Left ventricle myocardium superior (tissue), 1 donor: ENCODE data around the gene CACNA1I. TPM values are rescaled to one million over a fixed set of nuclear protein-coding genes. Genes with fewer than 3 reads are reported as not detected.

Experiments used
- ATAC-seq: fragments of 200-7000 bp; cut with Tn5 transposase; one replicate; pipeline ENCODE4 v1.9.1; 2020; ENCODE audit warnings: mild to moderate bottlenecking, moderate library complexity
- DNase-seq: peaks from one replicate; pipeline ENCODE4 v3.0.0-alpha.2; 2020
- intact Hi-C: fragments of 100-400 bp; cut with micrococcal nuclease; formaldehyde crosslinking; loops from one replicate; pipeline ENCODE4 v1.11.0; 2022
- total RNA-seq: library from RNA; stranded (reverse); fragmentation: NEBNext Ultra II Directional; extraction: Animal tissue kit (Norgen Biotek cat#: 25700); gene quantifications from one replicate; pipeline ENCODE4 v1.2.1, GENCODE V29; 2021
- donor health status: DM: no; HTN: yes; CAD: no; lungs with severe emphysema.

CACNA1I gene
- total RNA-seq, 1 donor from 2014 or later: not detected

DNA sequence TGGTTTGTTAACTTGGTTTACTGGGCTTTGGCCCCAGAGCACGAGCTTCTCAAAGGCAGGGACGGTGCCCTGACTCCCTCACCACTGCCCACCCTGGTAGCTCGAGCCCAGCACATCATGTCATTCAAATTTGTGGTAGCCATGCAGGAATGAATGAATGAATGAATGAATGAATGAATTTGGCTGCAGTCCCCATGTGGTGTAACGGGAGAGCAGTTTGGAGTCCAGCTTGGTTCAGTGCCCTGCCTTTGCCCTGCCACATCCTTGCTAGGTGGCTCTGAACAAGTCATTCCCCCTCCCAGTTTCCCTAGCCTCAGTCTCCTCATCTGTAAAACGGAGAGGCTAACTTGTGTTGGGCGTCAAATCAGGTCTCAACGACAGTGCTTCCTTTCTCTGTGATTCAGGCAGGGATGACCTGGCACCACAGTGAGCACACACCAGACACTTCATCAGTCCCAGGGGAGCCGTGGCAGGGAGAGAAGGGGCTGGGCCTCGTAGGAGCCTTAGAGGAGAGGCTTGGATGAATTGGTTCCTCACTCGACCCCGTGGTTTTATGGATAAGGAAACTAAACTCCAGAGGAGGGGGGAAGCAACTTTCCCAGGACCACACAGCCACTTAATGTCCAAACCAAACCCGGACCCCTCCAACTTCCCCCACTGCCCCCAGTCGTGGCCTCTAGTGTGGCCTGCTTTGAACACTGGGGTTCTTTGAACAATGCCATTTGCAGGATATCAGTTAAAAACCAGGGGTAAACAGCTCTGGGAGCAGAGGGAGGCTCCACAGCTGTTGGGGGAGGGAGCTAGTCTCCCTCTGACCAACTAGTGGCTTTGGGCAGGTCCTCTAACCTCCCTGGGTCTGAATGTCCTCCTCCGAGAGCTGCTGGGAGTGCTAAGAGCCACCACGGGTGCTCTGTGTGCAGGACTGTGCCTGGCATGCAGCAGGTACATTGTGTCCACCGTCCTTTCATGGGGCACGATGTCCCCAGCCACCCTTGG is 86.2 kb downstream of the CACNA1I start:
- intact Hi-C loops: no loop called here
- ATAC-seq: no peak
- DNase-seq: no peak

DNA sequence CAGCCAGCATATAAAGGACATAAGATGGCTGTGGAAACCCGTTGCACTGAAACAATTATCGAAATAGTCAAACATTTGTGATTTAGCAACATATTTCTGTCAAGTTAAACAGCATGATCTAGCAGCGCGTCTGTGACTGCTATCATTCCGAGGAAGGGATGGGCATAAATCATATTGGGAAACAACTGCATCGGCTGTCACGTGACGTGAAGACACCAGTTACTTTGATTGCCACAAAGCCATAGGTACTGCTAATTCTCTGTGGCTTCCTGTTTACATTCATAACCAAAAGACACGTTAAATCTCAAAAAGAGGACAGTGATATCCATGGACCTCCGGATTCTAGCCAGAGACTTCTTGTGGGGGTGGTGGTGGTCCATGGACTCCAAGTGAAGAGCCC is 87.8 kb downstream of the CACNA1I start:
- intact Hi-C loops: no loop called here
- DNase-seq (no peak), ATAC-seq (no peak)

DNA sequence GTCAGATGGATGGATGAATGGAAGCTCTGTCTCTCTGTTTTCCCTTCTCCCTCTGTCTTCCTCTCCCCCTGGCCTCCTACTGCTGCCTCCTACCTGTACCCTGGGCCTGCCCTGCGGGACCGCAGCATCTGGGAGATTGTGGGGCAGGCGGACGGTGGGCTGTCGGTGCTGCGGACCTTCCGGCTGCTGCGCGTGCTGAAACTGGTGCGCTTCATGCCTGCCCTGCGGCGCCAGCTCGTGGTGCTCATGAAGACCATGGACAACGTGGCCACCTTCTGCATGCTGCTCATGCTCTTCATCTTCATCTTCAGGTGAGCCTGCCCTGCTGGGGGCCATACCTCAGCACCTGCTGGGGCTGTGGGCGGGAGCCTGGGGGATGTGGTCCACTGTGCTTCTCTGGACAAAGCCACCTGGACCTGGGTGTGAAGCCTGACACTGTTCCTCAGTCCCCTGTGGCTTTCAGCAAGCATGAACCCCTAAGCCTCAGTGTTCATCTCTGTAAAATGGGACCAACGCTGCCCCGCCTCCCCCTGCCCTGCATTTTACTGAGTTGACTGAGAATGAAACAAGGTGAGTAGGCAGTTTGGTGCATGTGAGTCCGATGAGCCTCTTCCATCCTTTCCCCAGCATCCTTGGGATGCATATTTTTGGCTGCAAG is 88.4 kb downstream of the CACNA1I start:
- no peak for ATAC-seq
- intact Hi-C loops: no loop called here
- no peak for DNase-seq

DNA sequence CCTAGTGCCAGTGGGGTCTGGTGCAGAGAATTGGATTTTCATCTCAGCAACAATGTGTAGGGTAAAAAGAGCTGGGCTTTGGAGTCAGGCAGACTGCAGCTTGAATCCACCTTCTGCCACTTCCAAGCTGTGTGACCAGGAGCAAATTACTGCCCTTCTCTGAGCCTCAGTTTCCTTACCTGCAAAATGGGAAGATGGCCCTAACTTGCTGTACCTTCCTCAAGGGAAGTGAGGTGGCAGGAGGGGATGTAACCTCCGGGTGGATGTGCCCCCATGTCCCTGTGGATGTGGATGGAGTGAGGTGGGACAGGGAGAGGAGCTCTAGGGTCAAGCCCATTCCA is 90.9 kb downstream of the CACNA1I start:
- DNase-seq (no peak), ATAC-seq (no peak)
- intact Hi-C loops: no loop called here

DNA sequence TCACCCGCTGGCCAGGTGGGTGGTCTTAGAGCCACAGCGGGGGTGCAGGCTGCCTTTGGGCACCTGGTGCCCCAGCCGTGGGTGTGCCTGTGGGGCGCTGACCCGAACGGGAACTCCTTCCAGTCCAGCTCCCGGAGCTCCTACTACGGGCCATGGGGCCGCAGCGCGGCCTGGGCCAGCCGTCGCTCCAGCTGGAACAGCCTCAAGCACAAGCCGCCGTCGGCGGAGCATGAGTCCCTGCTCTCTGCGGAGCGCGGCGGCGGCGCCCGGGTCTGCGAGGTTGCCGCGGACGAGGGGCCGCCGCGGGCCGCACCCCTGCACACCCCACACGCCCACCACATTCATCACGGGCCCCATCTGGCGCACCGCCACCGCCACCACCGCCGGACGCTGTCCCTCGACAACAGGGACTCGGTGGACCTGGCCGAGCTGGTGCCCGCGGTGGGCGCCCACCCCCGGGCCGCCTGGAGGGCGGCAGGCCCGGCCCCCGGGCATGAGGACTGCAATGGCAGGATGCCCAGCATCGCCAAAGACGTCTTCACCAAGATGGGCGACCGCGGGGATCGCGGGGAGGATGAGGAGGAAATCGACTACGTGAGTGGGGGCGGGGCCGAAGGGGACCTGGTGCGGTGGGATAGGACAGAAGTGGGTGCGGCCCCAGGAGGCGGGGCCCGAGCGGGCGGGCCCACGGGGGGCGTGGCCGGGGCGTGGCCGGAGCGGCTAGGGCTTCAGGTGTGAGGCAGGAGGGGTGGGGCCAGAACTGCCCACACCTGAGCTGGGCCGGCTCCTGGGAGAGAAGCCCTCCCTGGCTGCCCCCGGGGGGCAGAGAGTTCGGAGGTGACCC is 91.5 kb downstream of the CACNA1I start:
- no peak for ATAC-seq
- intact Hi-C loops: no loop called here
- no peak for DNase-seq

DNA sequence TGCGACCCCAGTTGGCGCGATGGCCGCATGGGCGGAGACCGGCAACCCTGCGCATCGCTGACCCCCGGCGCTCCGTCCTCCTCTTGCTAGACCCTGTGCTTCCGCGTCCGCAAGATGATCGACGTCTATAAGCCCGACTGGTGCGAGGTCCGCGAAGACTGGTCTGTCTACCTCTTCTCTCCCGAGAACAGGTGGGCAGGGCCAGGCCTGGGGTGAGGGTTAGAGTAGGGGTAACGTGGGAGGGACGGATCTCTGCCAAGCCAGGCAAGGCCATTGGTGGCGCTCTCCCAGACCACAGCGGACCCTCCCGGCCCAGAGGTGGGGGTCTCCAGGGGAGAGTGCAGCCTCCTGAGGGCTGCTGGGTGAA is 92.1 kb downstream of the CACNA1I start:
- DNase-seq (no peak), ATAC-seq (no peak)
- intact Hi-C loops: no loop called here

DNA sequence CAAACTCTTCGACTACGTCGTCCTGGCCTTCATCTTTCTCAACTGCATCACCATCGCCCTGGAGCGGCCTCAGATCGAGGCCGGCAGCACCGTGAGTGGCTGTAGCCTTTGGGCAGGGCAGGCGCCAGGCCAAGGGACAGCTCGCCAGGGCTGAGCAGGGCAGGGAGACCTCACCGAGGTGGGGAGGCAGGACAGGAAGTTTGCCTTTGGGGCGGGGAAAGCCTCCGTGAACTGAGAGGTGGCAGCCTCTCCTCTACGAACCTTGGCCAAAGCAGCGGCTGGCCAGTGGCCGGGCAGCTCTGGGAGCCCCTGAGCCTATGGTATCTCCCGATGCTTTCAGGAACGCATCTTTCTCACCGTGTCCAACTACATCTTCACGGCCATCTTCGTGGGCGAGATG is 93.2 kb downstream of the CACNA1I start:
- intact Hi-C loops: no loop called here
- no peak for DNase-seq
- ATAC-seq: no peak

DNA sequence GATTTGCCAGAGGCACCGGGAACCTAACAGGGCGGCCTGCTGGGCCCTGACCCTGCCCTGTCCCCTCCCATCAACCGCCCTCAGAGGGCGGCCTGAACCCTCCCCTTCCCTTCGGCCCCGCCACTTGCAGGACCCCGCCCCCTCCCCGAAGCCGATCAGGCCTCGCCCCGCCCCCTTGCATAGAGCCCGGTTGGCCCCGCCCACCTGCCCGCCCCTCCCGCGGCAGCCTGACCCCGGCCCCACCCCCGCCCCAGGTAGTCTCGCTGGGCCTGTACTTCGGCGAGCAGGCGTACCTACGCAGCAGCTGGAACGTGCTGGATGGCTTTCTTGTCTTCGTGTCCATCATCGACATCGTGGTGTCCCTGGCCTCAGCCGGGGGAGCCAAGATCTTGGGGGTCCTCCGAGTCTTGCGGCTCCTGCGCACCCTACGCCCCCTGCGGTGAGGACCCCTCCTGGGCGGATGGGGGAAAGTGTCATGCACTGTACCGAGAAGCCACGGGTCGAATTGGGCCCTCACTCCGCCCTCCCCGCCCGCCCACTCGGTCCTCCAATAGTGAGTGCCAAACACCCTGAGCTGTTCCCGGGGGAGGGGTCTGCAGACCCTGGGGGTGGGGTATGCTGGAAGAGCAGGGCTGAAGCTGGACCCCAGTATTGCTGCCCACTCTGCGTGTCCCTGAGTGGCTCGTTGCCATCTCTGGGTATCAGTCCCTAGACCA is 94.1 kb downstream of the CACNA1I start:
- no peak for ATAC-seq
- intact Hi-C loops: no loop called here
- no peak for DNase-seq

DNA sequence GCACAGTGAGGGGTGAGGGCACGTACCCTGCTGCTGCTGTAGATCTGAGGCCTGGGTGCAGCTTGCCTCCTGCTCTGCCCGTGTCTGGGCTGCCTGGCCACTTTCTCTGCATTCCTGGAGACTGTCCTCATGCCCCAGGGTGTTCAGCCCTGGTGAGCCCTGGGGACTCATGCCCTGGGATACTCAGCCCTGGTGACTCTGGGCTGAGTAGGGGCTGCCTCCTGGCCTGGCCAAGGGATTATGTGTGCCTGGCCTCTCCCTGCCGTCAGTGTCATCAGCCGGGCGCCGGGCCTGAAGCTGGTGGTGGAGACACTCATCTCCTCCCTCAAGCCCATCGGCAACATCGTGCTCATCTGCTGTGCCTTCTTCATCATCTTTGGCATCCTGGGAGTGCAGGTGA is 94.7 kb downstream of the CACNA1I start:
- intact Hi-C loops: no loop called here
- no peak for DNase-seq
- ATAC-seq: no peak

DNA sequence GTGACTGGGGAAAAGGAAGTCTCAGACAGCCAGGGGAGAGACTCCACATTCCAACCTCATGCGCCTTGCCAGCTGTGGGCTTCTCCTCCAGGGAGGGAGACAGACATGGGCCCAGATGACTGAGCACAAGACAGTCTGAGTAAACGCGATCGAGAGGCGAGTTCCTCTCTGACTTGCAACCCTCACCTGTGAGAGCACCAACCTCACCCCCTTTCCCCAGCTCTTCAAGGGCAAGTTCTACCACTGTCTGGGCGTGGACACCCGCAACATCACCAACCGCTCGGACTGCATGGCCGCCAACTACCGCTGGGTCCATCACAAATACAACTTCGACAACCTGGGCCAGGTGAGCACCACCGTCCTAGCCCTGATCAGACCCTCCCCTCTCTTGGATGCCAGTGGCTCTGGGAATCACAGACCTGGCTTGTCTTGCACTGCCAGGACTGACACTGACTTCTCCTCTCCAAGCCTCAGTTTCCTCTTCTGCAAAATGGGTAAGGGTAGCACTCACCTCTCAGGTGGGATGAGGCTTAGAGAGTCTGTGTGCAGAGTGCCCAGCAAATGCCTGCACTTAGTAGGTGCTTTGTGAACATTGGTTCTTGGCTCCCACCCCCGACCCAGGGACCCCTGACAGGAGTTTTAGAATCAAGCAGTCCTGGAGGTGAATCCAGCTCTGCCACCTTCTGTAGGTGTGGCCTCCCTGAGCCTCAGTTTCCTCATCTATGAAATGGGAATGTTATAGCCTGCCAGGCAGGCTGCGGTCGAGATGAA is 95.3 kb downstream of the CACNA1I start:
- intact Hi-C loops: no loop called here
- DNase-seq (no peak), ATAC-seq (no peak)

DNA sequence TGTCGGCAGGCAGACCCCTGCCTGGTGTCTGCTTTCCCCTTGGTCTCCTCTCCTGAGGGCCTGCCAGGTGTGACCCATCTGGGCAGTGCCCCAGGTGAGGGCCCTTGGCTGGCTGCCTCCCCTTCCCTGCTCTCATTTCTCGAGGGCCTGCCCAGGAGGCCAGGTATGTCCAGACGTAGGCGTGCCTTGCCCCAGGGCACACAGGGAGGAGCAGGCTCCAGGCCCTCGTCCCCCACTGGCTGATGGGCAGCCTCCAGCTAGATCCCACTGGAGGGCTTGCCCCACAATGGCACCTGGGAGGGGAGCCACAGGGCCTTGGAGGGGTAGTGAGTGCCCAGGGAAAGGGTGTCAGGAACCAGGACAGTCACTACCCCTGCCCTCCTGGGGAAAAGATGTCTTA is 95.9 kb downstream of the CACNA1I start:
- ATAC-seq (no peak), DNase-seq (no peak)
- intact Hi-C loops: no loop called here

DNA sequence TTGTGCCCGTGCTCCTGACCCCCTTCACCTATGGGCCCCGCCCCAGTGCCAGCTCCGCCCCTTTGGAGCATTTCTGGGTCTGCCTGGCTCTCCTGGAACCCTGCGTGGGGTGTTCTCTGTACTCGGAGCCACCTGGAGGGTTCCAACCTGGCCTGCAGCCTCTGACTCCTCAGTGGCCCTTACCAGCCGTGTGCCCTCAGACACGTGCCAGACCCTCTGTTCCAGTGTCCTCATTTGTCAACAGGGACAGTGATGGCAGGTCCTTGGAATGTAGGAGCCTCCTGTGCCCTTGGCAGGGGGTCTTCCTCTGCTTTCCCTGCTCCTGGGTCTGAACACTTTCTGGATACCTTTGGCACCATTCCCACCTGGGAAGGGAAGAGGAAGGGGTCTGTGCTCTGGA is 96.4 kb downstream of the CACNA1I start:
- no peak for DNase-seq
- intact Hi-C loops: no loop called here
- no peak for ATAC-seq

DNA sequence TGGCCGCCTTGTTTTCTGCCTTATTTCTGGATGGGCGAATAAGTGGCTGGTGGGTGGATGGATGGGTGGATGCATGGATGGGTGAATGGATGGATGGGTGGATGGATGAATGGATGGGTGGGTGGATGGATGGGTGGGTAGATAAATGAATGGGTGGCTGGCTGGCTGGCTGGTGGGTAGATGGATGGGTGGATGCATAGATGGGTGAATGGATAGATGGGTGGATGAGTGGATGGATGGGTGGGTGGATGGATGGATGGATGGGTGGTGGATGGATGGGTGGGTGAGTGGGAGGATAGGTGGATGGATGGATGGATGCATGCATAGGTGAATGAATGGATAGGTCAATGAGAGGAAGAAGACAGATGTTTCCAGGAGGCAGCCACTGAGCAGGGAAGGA is 98.9 kb downstream of the CACNA1I start:
- no peak for ATAC-seq
- intact Hi-C loops: no loop called here
- DNase-seq: no peak

DNA sequence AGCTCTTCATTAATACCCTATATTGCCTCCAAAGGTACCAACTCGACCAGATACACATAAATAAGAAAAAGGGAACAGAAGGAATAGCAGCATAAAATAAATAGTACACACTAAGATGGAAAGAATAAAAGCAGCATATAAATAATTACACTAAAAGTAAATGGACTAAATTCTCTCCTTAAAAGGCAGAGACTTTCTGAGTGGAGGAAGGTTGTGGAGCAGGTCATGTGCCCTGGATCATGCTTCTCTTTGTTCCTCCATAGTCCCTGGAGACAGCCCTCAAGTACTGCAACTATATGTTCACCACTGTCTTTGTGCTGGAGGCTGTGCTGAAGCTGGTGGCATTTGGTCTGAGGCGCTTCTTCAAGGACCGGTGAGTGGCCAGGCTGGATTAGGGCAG is 101.4 kb downstream of the CACNA1I start:
- DNase-seq: no peak
- ATAC-seq: no peak
- intact Hi-C loops: no loop called here

DNA sequence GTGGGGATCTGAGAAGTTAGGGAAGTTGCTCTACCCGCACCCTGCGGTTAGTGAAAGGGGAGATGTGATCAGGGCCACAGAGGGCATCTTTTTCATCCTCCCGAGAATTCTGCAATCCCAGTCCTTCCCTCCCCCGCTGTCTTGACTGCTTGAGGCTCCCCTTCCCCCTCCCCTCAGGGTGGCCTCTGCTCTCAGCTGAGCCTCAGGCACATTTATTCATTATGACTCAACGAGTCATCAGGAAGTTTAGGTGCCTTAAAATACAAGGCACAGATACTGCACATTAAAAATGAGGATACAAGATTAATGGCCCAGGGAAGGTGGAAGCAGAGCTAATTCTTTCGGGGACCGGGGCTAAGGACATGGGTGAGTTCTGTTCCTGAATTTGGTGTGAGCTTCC is 104.0 kb downstream of the CACNA1I start:
- no peak for ATAC-seq
- intact Hi-C loops: no loop called here
- no peak for DNase-seq

DNA sequence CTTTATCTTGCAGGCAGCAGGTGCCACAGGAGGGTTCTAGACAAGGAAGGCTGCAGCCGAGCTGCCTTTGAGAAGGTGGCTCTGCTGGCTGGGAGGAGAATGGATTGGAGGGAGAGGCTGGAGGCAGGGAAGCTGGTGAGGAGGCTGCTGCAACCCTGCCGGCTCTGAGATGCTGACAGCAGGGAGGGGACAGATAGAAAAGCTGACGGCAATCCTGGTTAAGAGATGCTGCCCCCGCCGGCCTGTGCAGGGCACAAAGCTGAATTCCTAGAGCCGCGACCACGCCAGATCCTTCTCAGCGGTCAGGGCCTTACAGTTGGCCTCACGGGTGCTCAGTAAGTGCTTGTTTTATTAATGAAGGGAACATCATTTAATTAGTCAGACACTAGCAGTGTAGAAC is 105.4 kb downstream of the CACNA1I start:
- ATAC-seq (no peak), DNase-seq (no peak)
- intact Hi-C loops: no loop called here

DNA sequence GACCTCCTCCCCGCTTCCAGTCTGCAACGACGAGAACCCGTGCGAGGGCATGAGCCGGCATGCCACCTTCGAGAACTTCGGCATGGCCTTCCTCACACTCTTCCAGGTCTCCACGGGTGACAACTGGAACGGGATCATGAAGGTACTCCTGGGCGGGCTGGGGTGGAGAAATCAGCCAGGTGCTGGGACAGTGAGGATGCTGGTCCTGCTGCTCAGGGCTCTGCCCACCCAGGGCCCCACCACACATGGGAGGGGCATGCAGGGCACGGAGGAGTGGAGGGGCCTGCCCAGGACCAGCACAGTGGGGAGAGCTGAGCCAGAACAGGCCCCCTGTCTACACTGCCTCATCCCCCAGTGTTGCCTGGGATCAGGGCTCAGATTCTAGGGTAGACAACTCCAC is 107.4 kb downstream of the CACNA1I start:
- intact Hi-C loops: no loop called here
- DNase-seq (no peak), ATAC-seq (no peak)

DNA sequence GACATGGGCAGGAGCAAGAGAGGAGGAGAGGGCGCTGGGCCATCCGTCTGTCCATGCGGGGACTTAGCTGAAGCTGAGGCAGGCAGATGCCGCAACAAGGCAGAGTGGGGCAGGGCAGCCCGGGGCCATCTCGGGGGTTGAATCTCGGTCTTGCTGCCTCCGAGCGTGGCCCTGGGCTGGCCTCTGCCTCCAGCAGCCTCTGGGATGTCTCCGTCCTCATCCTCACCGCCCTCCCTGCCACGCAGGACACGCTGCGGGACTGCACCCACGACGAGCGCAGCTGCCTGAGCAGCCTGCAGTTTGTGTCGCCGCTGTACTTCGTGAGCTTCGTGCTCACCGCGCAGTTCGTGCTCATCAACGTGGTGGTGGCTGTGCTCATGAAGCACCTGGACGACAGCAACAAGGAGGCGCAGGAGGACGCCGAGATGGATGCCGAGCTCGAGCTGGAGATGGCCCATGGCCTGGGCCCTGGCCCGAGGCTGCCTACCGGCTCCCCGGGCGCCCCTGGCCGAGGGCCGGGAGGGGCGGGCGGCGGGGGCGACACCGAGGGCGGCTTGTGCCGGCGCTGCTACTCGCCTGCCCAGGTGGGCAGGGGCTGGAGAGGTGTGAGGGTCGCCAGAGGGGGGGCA is 108.4 kb downstream of the CACNA1I start:
- intact Hi-C loops: no loop called here
- DNase-seq (no peak), ATAC-seq (no peak)
